ENCODE data around the gene ZNF593.

ZNF593 gene

GRCh38 chr1:26153966-26154532, 15.7 kb upstream of the ZNF593 start:
- no peak for DNase-seq

- no peak for DNase-seq
Observed at GRCh38 chr1:26154750-26155149, 15.0 kb upstream of the ZNF593 start.

GRCh38 chr1:26155370-26156284, 14.1 kb upstream of the ZNF593 start:
- no peak for DNase-seq

- DNase-seq: no peak
Observed at GRCh38 chr1:26156285-26157038, 13.2 kb upstream of the ZNF593 start.

GRCh38 chr1:26158271-26158907, 11.3 kb upstream of the ZNF593 start:
- DNase-seq: no peak

- DNase-seq: no peak
Observed at GRCh38 chr1:26158908-26159742, 10.6 kb upstream of the ZNF593 start, which contains the start of gene FAM110D. Gene FAM110D (plus strand): TSS chr1:26159079. CDS start chr1:26161292, 2,213 bp downstream.

- DNase-seq: no peak
Observed at GRCh38 chr1:26159743-26160039, 10.0 kb upstream of the ZNF593 start.

- DNase-seq: no peak
Observed at GRCh38 chr1:26160527-26161414, 8.9 kb upstream of the ZNF593 start.

- DNase-seq: no peak
Observed at GRCh38 chr1:26161415-26162219, 8.1 kb upstream of the ZNF593 start.

GRCh38 chr1:26162220-26162709, 7.4 kb upstream of the ZNF593 start:
- no peak for DNase-seq

- DNase-seq: no peak
Observed at GRCh38 chr1:26163684-26164035, 6.0 kb upstream of the ZNF593 start.

- DNase-seq: no peak
Observed at GRCh38 chr1:26164036-26164860, 5.5 kb upstream of the ZNF593 start.

- DNase-seq: no peak
Observed at GRCh38 chr1:26164861-26165842, 4.6 kb upstream of the ZNF593 start.

GRCh38 chr1:26166719-26167281, 2.9 kb upstream of the ZNF593 start:
- DNase-seq: no peak

- DNase-seq: peak; percentile 82
Observed at GRCh38 chr1:26168410-26169197, 1.1 kb upstream of the ZNF593 start, which contains the start of gene C1orf232. Gene C1orf232 (minus strand): TSS chr1:26168963. CDS start chr1:26168499, 464 bp downstream.

GRCh38 chr1:26169198-26169554, 532 bp upstream of the ZNF593 start:
- DNase-seq: no peak

GRCh38 chr1:26170472-26170821, 739 bp downstream of the ZNF593 start:
- no peak for DNase-seq
